Esophagus squamous epithelium (tissue), 5 donors: Measurements from ENCODE around the gene FNIP1. TPM values are rescaled to one million over a fixed set of nuclear protein-coding genes. Genes with fewer than 3 reads are reported as not detected.

ENCODE experiments used
- DNase-seq: peaks from one replicate; lab custom pipeline; 2025; lab: John Stamatoyannopoulos, UW
- H3K27ac ChIP-seq, 4 donors: fragments of 200-600 bp; sonication (generic); one replicate each; pipeline ENCODE4 v1.5.1; 2016 to 2019; ENCODE audit warnings: mild to moderate bottlenecking in 1 of 4
- H3K27me3 ChIP-seq, 4 donors: fragments of 200-600 bp; sonication (generic); 1 replicate in 3 of 4; 2 replicates in 1 of 4; pipeline versions ENCODE4 v1.5.1 to v1.6.0; 2017 to 2021; ENCODE audit warnings: antibody characterized with exemption in 1 of 4
- H3K36me3 ChIP-seq, 3 donors: fragments of 200-600 bp; sonication (generic); one replicate each; pipeline ENCODE4 v1.5.1; 2016 to 2019
- H3K4me1 ChIP-seq, 3 donors: fragments of 200-600 bp; sonication (generic); one replicate each; pipeline ENCODE4 v1.5.1; 2017 to 2019
- H3K4me3 ChIP-seq, 4 donors: fragments of 200-600 bp; sonication (generic); 1 replicate in 3 of 4; 2 replicates in 1 of 4; pipeline ENCODE4 v1.5.1; 2016 to 2019; ENCODE audit warnings: mild to moderate bottlenecking in 2 of 4, moderate library complexity in 1 of 4
- H3K9me3 ChIP-seq, 3 donors: fragments of 200-600 bp; sonication (generic); one replicate each; pipeline ENCODE4 v1.5.1; 2016 to 2019
- POLR2A ChIP-seq, 4 donors: fragments of 450-650 bp; IDR thresholded peaks; one replicate each; pipeline ENCODE4 v1.6.1; 2017; ENCODE audit warnings: antibody characterized with exemption in 4 of 4, mild to moderate bottlenecking in 4 of 4, moderate library complexity in 3 of 4
- WGBS, 2 donors: methylation state at CpG; one replicate each; pipeline ENCODE4 v1.1.5; 2018; 5-methylcytosine and 5-hydroxymethylcytosine counted together
- intact Hi-C: fragments of 100-400 bp; cut with DNase I; formaldehyde crosslinking; loops from one replicate; pipeline ENCODE4 v1.15.0; 2022
- total RNA-seq, 4 donors: library from RNA; depleted of rRNA; stranded (reverse); fragments of >200 nt; gene quantifications; one replicate each; pipeline ENCODE4 v1.1.0, GENCODE V29; 2016
- TF ChIP-seq, protein P1 (sequence below), 6 experiments: fragments of 450-650 bp in 4 of 6; fragments of 200-600 bp in 2 of 6; sonication (generic) in 2 of 6; IDR thresholded peaks; one replicate each; pipeline ENCODE4 v1.5.1; 2016 to 2019; ENCODE audit warnings: antibody characterized with exemption in 6 of 6, mild to moderate bottlenecking in 4 of 6, moderate library complexity in 4 of 6
- donor health status: DM: yes; HTN: yes; CAD: no.

The FNIP1 gene
- total RNA-seq, 4 donors from 2014 or later = 7.6 to 41.6 (median 20.7) TPM

- TF ChIP-seq POLR2A (IDR thresholded peaks at IDR 0.05) = no peak
- Histone ChIP-seq H3K27ac (no peak overlapping the region), H3K4me3 (no peak overlapping the region), H3K27me3 (no peaks in the 10 kb centered on the region), H3K9me3 (no peaks in the 10 kb centered on the region), H3K4me1 (peaks cover 7 to 39% (median 14%) of the 10 kb centered on the region in 3 donors), H3K36me3 (no peaks in the 10 kb centered on the region)
- intact Hi-C loops = loop anchor here (10.0 kb wide), 1 partner anchor 157 kb away; the partner anchor contains the start of gene FNIP1
- DNase-seq = no peak
- WGBS, 2 donors = 62 to 66% methylated on average over 3 of the region's 4 CpGs
Measured at GRCh38 chr5:131637694-131638093, 159.1 kb downstream of the FNIP1 start.

GRCh38 chr5:131635684-131636572 is 160.9 kb downstream of the FNIP1 start:
- Histone ChIP-seq H3K9me3 (no peaks in the 10 kb centered on the region), H3K4me3 (peak overlapping the region; percentile 63 to 95 (median 84)), H3K36me3 (no peaks in the 10 kb centered on the region), H3K4me1 (peaks cover 15 to 54% (median 19%) of the 10 kb centered on the region in 3 donors), H3K27me3 (no peaks in the 10 kb centered on the region), H3K27ac (peak overlapping the region; percentile 95 to 99 (median 98))
- TF ChIP-seq, protein P1, sequence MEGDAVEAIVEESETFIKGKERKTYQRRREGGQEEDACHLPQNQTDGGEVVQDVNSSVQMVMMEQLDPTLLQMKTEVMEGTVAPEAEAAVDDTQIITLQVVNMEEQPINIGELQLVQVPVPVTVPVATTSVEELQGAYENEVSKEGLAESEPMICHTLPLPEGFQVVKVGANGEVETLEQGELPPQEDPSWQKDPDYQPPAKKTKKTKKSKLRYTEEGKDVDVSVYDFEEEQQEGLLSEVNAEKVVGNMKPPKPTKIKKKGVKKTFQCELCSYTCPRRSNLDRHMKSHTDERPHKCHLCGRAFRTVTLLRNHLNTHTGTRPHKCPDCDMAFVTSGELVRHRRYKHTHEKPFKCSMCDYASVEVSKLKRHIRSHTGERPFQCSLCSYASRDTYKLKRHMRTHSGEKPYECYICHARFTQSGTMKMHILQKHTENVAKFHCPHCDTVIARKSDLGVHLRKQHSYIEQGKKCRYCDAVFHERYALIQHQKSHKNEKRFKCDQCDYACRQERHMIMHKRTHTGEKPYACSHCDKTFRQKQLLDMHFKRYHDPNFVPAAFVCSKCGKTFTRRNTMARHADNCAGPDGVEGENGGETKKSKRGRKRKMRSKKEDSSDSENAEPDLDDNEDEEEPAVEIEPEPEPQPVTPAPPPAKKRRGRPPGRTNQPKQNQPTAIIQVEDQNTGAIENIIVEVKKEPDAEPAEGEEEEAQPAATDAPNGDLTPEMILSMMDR (IDR thresholded peaks at IDR 0.05) = no peak
- TF ChIP-seq POLR2A (IDR thresholded peaks at IDR 0.05) = no peak
- WGBS, 2 donors = 3 to 4% methylated on average over 19 to 24 of the region's 24 CpGs
- intact Hi-C loops = loop anchor here (10.0 kb wide), 1 partner anchor 159 kb away; the partner anchor contains the start of gene FNIP1
- DNase-seq = no peak

- DNase-seq = peak; percentile 96
- no peaks in the 10 kb centered on the region for H3K36me3 ChIP-seq
- no peaks in the 10 kb centered on the region for H3K9me3 ChIP-seq
- no peaks in the 10 kb centered on the region for H3K27me3 ChIP-seq
- 0% methylated on average over 26 to 32 of the region's 55 CpGs for WGBS, 2 donors
- peak within 1 kb of the TSS; percentile 63 to 95 (median 84) for H3K4me3 ChIP-seq
- intact Hi-C loops = loop anchor here (10.0 kb wide), 1 partner anchor 160 kb away; the partner anchor contains the start of gene FNIP1
- peaks cover 15 to 54% (median 25%) of the 10 kb centered on the region in 3 donors for H3K4me1 ChIP-seq
- peak within 1 kb of the TSS; percentile 95 to 99 (median 98) for H3K27ac ChIP-seq
- TF ChIP-seq, protein P1 (IDR thresholded peaks at IDR 0.05) = peak in 4 of 6 experiments; percentile 4 to 36 (median 14)
- TF ChIP-seq POLR2A (IDR thresholded peaks at IDR 0.05) = peak in 3 of 4 donors; percentile 71 to 88 (median 74)
Measured at GRCh38 chr5:131634996-131635683, 161.7 kb downstream of the FNIP1 start, which contains the start of gene RAPGEF6. RAPGEF6 (minus strand) TSS chr5:131635229; CDS start chr5:131635030, 199 bp downstream.

DNA sequence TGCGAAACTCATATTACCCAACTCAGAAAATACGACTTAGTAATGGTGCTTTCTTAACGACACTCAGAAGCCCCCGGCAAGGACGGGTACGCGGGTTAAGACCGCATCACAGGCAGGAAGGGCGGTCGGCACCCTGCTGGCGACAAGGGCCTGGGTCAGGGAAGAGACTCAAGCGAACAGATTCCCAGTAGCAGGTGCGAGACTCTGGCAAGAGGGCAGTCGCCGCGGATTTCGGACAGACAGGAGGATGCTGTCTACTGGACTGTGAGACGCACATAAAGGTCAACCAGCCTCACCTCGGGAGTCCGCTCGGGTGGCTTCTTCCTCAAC is 162.2 kb downstream of the FNIP1 start:
- H3K4me1 ChIP-seq = peaks cover 15 to 55% (median 25%) of the 10 kb centered on the region in 3 donors
- peak overlapping the region; percentile 63 to 95 (median 84) for H3K4me3 ChIP-seq
- no peaks in the 10 kb centered on the region for H3K36me3 ChIP-seq
- WGBS, 2 donors = 0 to 1% methylated on average over 4 to 21 of the region's 21 CpGs
- no peaks in the 10 kb centered on the region for H3K27me3 ChIP-seq
- H3K9me3 ChIP-seq = no peaks in the 10 kb centered on the region
- intact Hi-C loops = loop anchor here (10.0 kb wide), 1 partner anchor 160 kb away; the partner anchor contains the start of gene FNIP1
- DNase-seq = peak; percentile 61
- TF ChIP-seq POLR2A (IDR thresholded peaks at IDR 0.05) = no peak
- TF ChIP-seq, protein P1 (IDR thresholded peaks at IDR 0.05) = peak in 3 of 6 experiments; percentile 6 to 12 (median 11)
- peak overlapping the region; percentile 95 to 99 (median 98) for H3K27ac ChIP-seq

- DNase-seq = no peak
- intact Hi-C loops = loop anchor here (10.0 kb wide), 1 partner anchor 161 kb away; the partner anchor contains the start of gene FNIP1
- TF ChIP-seq, protein P1 (IDR thresholded peaks at IDR 0.05) = no peak
- no peak for TF ChIP-seq POLR2A (IDR thresholded peaks at IDR 0.05)
- Histone ChIP-seq H3K27ac (peak overlapping the region; percentile 95 to 99 (median 98)), H3K27me3 (no peaks in the 10 kb centered on the region), H3K4me3 (peak overlapping the region; percentile 63 to 95 (median 84)), H3K4me1 (peaks cover 15 to 55% (median 25%) of the 10 kb centered on the region in 3 donors), H3K36me3 (no peaks in the 10 kb centered on the region), H3K9me3 (no peaks in the 10 kb centered on the region)
- 1 to 4% methylated on average over 4 of the region's 4 CpGs for WGBS, 2 donors
Measured at GRCh38 chr5:131634238-131634637, 162.6 kb downstream of the FNIP1 start.
